Upper lobe of right lung (tissue), 1 donor: ENCODE measurements around the gene SCN5A. TPM values are rescaled to one million over a fixed set of nuclear protein-coding genes. Genes with fewer than 3 reads are reported as not detected.

ENCODE experiments used
- ATAC-seq: fragments of 200-7000 bp; cut with Tn5 transposase; one replicate; pipeline ENCODE4 v1.9.1; 2020; ENCODE audit warnings: mild to moderate bottlenecking, moderate library complexity
- DNase-seq: peaks from one replicate; pipeline ENCODE4 v3.0.0-alpha.2; 2020
- H3K27ac ChIP-seq: fragments of 200-600 bp; one replicate; pipeline ENCODE4 v1.8.0; 2022
- H3K27me3 ChIP-seq: fragments of 200-600 bp; one replicate; pipeline ENCODE4 v1.8.0; 2022; ENCODE audit warnings: mild to moderate bottlenecking
- H3K36me3 ChIP-seq: fragments of 200-600 bp; one replicate; pipeline ENCODE4 v1.8.0; 2022
- H3K4me1 ChIP-seq: fragments of 200-600 bp; one replicate; pipeline ENCODE4 v1.8.0; 2022
- H3K4me3 ChIP-seq: fragments of 200-600 bp; one replicate; pipeline ENCODE4 v1.8.0; 2022; ENCODE audit warnings: mild to moderate bottlenecking
- H3K9me3 ChIP-seq: fragments of 200-600 bp; one replicate; pipeline ENCODE4 v1.8.0; 2022
- CTCF ChIP-seq: fragments of 200-600 bp; IDR thresholded peaks from one replicate; pipeline ENCODE4 v1.8.0; 2022; ENCODE audit warnings: antibody characterized with exemption
- intact Hi-C: fragments of 100-400 bp; cut with DNase I; formaldehyde crosslinking; loops from one replicate; pipeline ENCODE4 v1.11.0; 2022
- total RNA-seq: library from RNA; stranded (reverse); fragmentation: NEBNext Ultra II Directional; extraction: Animal tissue kit (Norgen Biotek cat#: 25700); gene quantifications from one replicate; pipeline ENCODE4 v1.2.1, GENCODE V29; 2021
- donor health status: DM: no; HTN: yes; CAD: no; lungs with severe emphysema.

SCN5A gene
- total RNA-seq, 1 donor from 2014 or later, result 0.58 TPM

- Histone ChIP-seq H3K36me3 (no peaks in the 10 kb centered on the region), H3K4me1 (no peaks in the 10 kb centered on the region), H3K4me3 (no peak overlapping the region), H3K27me3 (no peaks in the 10 kb centered on the region), H3K27ac (no peak overlapping the region), H3K9me3 (no peaks in the 10 kb centered on the region)
- intact Hi-C loops, result loop anchor here (10.0 kb wide), 1 partner anchor 108 kb away; the partner anchor contains the start of gene SCN5A
- DNase-seq (no peak), ATAC-seq (no peak)
- no peak for TF ChIP-seq CTCF
These were observed 112.8 kb downstream of the SCN5A start for GRCh38 chr3:38536671-38537070.

- TF ChIP-seq CTCF, result no peak
- H3K4me1 ChIP-seq, result no peaks in the 10 kb centered on the region
- H3K27me3 ChIP-seq, result no peaks in the 10 kb centered on the region
- DNase-seq (no peak), ATAC-seq (no peak)
- H3K36me3 ChIP-seq, result no peaks in the 10 kb centered on the region
- H3K27ac ChIP-seq, result no peak overlapping the region
- no peaks in the 10 kb centered on the region for H3K9me3 ChIP-seq
- intact Hi-C loops, result loop anchor here (10.0 kb wide), 1 partner anchor 110 kb away; the partner anchor contains the start of gene SCN5A
- no peak overlapping the region for H3K4me3 ChIP-seq
These were observed 114.9 kb downstream of the SCN5A start for GRCh38 chr3:38534604-38535003.

- no peaks in the 10 kb centered on the region for H3K36me3 ChIP-seq
- H3K9me3 ChIP-seq, result no peaks in the 10 kb centered on the region
- H3K4me1 ChIP-seq, result no peaks in the 10 kb centered on the region
- H3K27me3 ChIP-seq, result no peaks in the 10 kb centered on the region
- no peak for ATAC-seq
- H3K4me3 ChIP-seq, result no peak overlapping the region
- intact Hi-C loops, result loop anchor here (10.0 kb wide), 1 partner anchor 111 kb away; the partner anchor contains the start of gene SCN5A
- H3K27ac ChIP-seq, result no peak overlapping the region
- no peak for DNase-seq
- no peak for TF ChIP-seq CTCF
These were observed 115.3 kb downstream of the SCN5A start for GRCh38 chr3:38534180-38534579.

- ATAC-seq (peak; percentile 34), DNase-seq (no peak)
- no peaks in the 10 kb centered on the region for H3K9me3 ChIP-seq
- intact Hi-C loops, result loop anchor here (10.0 kb wide), 1 partner anchor 111 kb away; the partner anchor contains the start of gene SCN5A
- no peak overlapping the region for H3K4me3 ChIP-seq
- H3K27me3 ChIP-seq, result no peaks in the 10 kb centered on the region
- H3K36me3 ChIP-seq, result no peaks in the 10 kb centered on the region
- no peak for TF ChIP-seq CTCF
- no peak overlapping the region for H3K27ac ChIP-seq
- no peaks in the 10 kb centered on the region for H3K4me1 ChIP-seq
These were observed 116.1 kb downstream of the SCN5A start for GRCh38 chr3:38533285-38533976.

GRCh38 chr3:38532529-38532928 is 117.0 kb downstream of the SCN5A start:
- H3K27me3 ChIP-seq, result no peaks in the 10 kb centered on the region
- H3K9me3 ChIP-seq, result no peaks in the 10 kb centered on the region
- no peak overlapping the region for H3K27ac ChIP-seq
- H3K36me3 ChIP-seq, result no peaks in the 10 kb centered on the region
- H3K4me1 ChIP-seq, result no peaks in the 10 kb centered on the region
- DNase-seq (no peak), ATAC-seq (no peak)
- intact Hi-C loops, result loop anchor here (10.0 kb wide), 1 partner anchor 112 kb away; the partner anchor contains the start of gene SCN5A
- TF ChIP-seq CTCF, result no peak
- no peak overlapping the region for H3K4me3 ChIP-seq
